GM10248 (cell line): ENCODE data around the gene UTP3.
"Not testable (repeated sequence)": the region's sequence is repeated elsewhere in the genome, so short reads cannot be mapped to it uniquely, and the experiment has no call there.

ENCODE experiments used
- CTCF ChIA-PET: fragments of 300-600 bp; sonication (Branson Sonifier 250); formaldehyde crosslinking; extraction: SDS; loops from one replicate; lab custom pipeline; 2021; ENCODE audit warnings: antibody characterized with exemption; lab: Yijun Ruan, JAX
- POLR2A ChIA-PET: fragments of 350-650 bp; sonication (Branson Sonifier 250); formaldehyde crosslinking; extraction: SDS; loops from one replicate; lab custom pipeline; 2020; ENCODE audit warnings: antibody characterized with exemption; lab: Yijun Ruan, JAX
- DNase-seq: peaks from one replicate; pipeline ENCODE4 v3.0.0; 2012; ENCODE audit errors: extremely low spot score
- TF ChIP-seq, protein P1 (sequence below): IDR thresholded peaks from 2 replicates; pipeline ENCODE4 v1.5.1; 2012; ENCODE audit warnings: mild to moderate bottlenecking, low read depth; ENCODE audit errors: extremely low read depth, missing control alignments, control extremely low read depth

Gene UTP3

GRCh38 chr4:70701271-70701670, 12.9 kb downstream of the UTP3 start:
- TF ChIP-seq, protein P1, sequence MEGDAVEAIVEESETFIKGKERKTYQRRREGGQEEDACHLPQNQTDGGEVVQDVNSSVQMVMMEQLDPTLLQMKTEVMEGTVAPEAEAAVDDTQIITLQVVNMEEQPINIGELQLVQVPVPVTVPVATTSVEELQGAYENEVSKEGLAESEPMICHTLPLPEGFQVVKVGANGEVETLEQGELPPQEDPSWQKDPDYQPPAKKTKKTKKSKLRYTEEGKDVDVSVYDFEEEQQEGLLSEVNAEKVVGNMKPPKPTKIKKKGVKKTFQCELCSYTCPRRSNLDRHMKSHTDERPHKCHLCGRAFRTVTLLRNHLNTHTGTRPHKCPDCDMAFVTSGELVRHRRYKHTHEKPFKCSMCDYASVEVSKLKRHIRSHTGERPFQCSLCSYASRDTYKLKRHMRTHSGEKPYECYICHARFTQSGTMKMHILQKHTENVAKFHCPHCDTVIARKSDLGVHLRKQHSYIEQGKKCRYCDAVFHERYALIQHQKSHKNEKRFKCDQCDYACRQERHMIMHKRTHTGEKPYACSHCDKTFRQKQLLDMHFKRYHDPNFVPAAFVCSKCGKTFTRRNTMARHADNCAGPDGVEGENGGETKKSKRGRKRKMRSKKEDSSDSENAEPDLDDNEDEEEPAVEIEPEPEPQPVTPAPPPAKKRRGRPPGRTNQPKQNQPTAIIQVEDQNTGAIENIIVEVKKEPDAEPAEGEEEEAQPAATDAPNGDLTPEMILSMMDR, result no peak
- ChIA-PET CTCF (interaction anchor here (1.0 to 5.3 kb wide), 3 partner anchors 11 to 64 kb away, joined by 3 to 35 read pairs (median 7); partner anchors contain the start of gene UTP3), POLR2A (no interaction called here)
- no peak for DNase-seq

DNA sequence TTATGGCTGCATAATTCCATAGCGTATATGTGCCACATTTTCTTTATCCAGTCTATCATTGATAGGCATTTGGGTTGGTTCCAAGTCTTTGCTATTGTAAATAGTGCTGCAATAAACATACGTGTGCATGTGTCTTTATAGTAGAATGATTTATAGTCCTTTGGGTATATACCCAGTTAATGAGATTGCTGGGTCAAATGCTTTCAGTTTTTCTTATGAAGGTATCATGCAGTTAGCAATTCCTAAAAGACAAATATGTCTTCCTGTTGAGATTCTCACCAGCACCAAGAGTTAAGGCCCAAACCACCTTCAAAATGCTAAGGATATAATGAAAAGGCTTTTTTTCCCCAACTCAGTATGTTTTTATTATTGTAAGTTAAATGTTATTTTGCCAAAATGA, 14.3 kb downstream of the UTP3 start:
- DNase-seq, POLR2A ChIA-PET: not testable (repeated sequence)
- CTCF ChIA-PET, result interaction anchor here (3.1 to 4.0 kb wide), 2 partner anchors 9 to 13 kb away, joined by 18 to 47 read pairs; partner anchors contain the start of gene UTP3

GRCh38 chr4:70703619-70704214, 15.4 kb downstream of the UTP3 start:
- ChIA-PET CTCF (interaction anchor here (0.7 to 4.0 kb wide), 25 partner anchors 9 to 290 kb away, joined by 3 to 47 read pairs (median 4); partner anchors contain the start of genes DCK, MOB1B and UTP3), POLR2A (interaction anchor here (0.5 kb wide), 1 partner anchor 9 kb away, joined by 5 read pairs; no protein-coding TSS in a partner anchor)

DNA sequence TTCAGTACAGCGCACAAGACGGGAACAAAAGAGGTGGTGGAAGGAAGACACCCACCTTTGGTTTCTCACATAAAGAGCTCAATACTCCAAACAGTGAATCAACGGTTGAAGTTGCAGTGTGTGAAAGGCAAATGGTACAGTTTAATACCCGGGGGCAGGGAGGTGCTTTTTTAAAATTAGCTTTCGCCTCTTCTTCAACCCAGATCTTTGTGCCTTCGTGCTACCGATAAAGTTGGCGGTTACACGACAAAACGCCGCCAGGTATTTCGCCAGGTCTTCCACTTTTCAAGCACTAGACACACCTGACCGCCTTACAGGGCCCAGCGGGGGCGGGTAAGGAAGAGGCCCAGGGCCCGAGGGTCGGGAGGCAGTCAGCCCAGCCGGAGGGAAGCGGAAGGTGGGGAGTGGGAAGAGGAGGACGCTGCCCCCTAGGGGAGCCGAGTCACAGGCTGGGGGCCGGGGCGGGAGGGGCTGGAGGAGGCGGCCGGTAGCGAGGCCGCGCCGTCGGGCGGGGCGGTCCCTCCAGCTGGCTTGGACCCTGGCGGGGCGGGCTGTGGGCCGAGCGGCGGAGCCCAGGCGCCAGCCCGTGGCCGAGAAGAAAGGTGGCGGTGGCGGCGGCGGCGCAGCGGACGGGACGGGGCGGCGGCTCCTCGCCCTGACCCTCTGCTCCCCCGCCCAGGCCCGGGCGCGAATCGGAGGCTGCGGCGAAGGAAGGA, 16.0 kb downstream of the UTP3 start:
- DNase-seq, result peak; percentile 84
- ChIA-PET POLR2A (interaction anchor here (0.5 to 1.2 kb wide), 3 partner anchors 10 to 307 kb away, joined by 4 to 5 read pairs (median 4); no protein-coding TSS in a partner anchor), CTCF (interaction anchor here (0.7 to 4.0 kb wide), 28 partner anchors 8 to 306 kb away, joined by 3 to 47 read pairs (median 4); partner anchors contain the start of genes DCK, MOB1B, RUFY3 and UTP3)
- TF ChIP-seq, protein P1, result peak; percentile 25

More at GRCh38 chr4:70703619-70704214, 15.4 kb downstream of the UTP3 start:
- TF ChIP-seq, protein P1, result no peak
- DNase-seq, result no peak

- CTCF ChIA-PET, result interaction anchor here (1.0 to 4.0 kb wide), 14 partner anchors 11 to 305 kb away, joined by 3 to 47 read pairs (median 4); partner anchors contain the start of genes RUFY3 and UTP3
- TF ChIP-seq, protein P1, result no peak
- POLR2A ChIA-PET, result interaction anchor here (1.2 kb wide), 1 partner anchor 50 kb away, joined by 4 read pairs; no protein-coding TSS in a partner anchor
- DNase-seq, result no peak
Measured at GRCh38 chr4:70704931-70705182, 16.5 kb downstream of the UTP3 start.

DNA sequence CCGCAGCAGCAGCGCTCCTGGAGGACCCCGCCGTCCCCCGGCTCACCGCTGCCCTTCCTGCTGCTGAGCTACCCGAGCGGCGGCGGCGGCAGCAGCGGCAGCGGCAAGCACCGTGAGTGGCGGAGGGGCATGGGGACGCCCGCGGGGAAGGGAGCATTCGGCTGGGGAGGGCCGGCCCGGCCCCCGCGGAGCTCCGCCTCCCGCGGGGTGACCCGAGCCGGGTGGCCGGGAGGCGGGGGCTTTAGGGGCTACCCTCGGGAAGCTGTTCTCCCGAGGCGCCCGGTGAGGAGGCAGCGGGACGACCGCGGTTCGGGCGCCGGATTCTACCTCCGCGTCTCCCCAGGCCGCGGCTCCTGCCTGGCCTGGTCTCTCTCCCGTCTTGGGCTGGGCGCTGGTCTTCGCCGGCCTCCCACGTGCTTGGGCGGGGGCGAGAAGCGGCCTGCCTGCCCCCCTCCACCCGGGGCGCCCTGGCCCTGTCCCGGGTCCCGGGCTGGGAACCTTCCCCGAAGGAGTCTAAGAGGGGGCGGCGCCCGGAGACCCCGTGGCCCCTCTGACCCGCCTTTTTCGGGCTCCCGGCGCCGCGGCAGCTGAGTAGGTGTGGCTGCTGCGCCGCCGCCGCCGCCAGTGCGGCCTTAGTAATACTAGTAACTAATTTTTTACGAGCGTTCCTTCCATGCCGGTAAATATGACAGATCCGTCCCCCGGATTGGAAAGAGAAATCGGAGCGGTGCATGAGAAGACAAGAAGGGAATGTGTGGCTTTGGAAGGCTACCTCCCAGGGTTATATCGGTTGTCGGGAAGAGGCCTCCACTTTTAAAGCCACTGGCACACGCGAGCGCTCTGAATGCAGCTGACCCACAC, 17.1 kb downstream of the UTP3 start:
- DNase-seq, result peak; percentile 82
- ChIA-PET CTCF (interaction anchor here (0.8 to 4.0 kb wide), 19 partner anchors 9 to 305 kb away, joined by 3 to 47 read pairs (median 4); partner anchors contain the start of genes RUFY3 and UTP3), POLR2A (interaction anchor here (1.2 kb wide), 1 partner anchor 49 kb away, joined by 4 read pairs; no protein-coding TSS in a partner anchor)
- TF ChIP-seq, protein P1, result peak; percentile 18
